ENCODE results near the gene TOX2.

Gene TOX2

GRCh38 chr20:44018942-44019637 is 104.4 kb downstream of the TOX2 start:
- DNase-seq (ENCODE audit: low read depth), result no peak

DNA sequence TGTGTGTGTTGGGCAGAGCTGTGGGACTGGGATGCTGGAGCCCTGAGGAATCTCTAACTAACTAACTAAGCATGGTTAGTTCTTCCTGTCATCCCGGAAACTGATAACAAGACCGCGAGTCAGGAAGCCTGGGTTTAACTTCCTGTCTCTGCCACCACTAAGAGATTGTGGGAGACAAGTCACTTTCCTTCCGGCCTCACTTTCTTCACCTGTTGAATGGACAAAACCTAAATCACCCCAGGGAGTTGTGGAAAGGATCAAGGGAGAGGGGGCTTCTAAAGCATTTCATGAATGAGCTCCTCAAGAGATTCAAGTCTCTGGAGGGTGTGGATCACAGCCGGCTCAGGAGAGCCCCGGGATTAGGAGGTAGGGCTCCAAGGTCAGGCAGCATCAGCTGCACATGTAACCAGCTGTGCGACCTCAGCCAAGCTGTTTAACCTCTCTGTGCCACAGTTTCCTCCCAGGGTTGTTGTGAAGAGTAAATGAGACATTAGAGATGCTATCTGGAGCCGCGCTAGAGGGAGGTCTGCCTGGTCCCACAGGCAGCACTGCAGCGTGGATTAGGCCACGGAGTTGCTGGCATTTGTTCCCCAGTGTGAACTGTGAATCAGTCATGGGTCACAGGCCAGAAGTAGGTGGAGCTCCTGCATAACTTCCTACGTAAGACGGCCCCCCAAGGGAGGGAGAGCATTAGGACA is 105.1 kb downstream of the TOX2 start:
- no peak for DNase-seq (ENCODE audit: low read depth)

GRCh38 chr20:44020406-44021148 is 105.9 kb downstream of the TOX2 start:
- DNase-seq (ENCODE audit: low read depth), result no peak

GRCh38 chr20:44021186-44021585 is 106.5 kb downstream of the TOX2 start:
- DNase-seq (ENCODE audit: low read depth), result no peak

DNA sequence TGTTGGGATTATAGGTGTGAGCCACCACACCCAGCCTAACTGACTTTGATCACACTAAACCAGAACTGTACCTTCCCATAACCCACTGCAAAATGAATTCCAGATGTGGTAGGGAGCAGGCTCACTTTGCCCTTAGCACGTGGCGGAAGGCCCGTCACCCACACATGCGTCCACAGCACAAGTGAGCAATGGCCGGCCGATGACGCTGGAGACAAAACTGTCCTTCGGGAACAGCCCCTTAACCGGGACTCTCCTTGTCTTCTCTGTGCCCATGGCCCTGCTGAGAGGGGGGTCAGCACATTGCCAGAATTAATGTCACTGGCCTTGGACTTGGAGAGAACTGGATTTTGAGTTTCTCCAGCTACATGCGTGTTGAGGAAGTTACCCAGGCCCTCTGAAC is 107.2 kb downstream of the TOX2 start:
- no peak for DNase-seq (ENCODE audit: low read depth)

DNA sequence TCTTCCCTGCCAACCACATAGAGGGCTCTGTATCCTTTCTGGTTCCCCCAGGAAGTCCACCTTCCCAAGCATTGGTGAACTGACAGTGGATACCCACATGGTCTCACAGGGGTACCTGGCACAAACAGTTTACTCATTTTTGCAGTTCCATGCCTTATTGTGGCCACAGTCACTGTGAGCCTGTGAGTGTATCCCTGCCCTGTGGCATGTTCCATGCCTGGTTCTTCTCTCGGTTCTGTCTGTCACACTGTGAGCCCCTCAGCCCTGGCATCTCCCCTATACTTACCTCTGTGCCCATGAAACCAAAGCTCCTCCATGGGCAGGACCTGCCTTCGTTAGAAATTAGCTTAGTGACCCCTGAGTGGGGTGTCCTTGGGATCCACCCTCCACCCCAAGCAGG is 107.8 kb downstream of the TOX2 start:
- DNase-seq (ENCODE audit: low read depth), result no peak

DNA sequence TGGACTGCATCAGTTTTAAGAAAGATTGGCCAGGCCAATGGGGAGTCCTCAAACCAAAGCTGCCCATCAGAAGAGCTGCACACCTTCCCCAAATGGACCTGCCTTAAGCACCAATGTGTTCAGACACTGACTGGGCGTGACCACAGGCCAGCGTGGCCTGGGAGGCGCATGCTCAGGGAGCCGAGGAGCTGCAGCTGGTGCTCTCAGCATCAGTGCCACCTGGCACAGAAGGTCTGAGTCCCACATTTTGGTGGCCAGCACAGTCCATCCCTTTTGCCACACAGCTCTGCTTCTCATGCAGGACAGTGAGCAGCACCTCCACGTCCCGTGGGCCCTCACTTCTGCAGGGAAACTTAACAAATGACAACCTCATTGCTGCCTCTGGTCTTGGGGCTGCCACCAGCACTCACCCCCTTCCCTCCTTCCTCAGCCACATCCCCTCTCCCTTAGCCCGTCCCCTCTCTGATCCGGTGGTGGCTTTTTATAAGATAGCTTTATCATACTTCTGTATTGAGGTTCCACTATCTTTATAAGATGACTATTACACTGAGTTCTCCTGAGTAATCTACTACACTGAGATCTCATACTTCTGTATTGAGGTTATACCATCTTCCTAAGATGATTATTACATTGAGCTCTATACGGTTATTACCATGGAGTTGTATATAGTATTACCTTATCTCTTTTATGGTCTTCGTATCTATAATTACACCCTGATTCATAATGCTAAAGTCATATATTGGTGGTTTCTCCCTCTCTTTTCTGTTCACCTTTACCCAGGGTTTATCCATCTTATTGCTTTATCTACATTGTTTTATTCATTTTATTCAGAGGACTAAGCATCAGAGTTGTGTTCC is 109.1 kb downstream of the TOX2 start:
- no peak for DNase-seq (ENCODE audit: low read depth)

- no peak for DNase-seq (ENCODE audit: low read depth)
These were observed 110.3 kb downstream of the TOX2 start for GRCh38 chr20:44024820-44025580.

DNA sequence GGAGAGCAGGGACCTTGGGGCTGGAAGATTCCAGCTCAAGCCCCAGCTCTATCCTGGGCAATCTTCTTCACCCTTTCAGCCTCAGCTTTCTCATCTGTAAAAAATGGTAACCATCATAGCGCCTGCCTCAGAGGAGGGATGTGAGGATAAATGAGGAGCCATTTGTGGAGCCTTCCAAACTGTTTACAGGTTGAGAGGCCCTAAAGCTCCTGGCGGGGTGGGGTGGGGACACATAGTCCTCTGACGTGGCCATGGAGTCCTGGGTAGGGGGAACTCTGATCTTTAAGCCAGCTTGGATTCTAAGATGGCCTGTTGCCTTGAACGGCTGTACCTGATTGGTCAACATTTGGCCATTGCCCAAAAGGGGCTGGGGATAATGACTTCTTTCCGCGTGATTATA is 111.1 kb downstream of the TOX2 start:
- no peak for DNase-seq (ENCODE audit: low read depth)

- peak; percentile 19 for DNase-seq (ENCODE audit: low read depth)
These were observed 112.1 kb downstream of the TOX2 start for GRCh38 chr20:44026647-44027342.

- DNase-seq (ENCODE audit: low read depth), result no peak
These were observed 112.8 kb downstream of the TOX2 start for GRCh38 chr20:44027343-44028002.

- no peak for DNase-seq (ENCODE audit: low read depth)
These were observed 113.5 kb downstream of the TOX2 start for GRCh38 chr20:44028003-44028730.

- DNase-seq (ENCODE audit: low read depth), result no peak
These were observed 114.5 kb downstream of the TOX2 start for GRCh38 chr20:44028868-44029847.

DNA sequence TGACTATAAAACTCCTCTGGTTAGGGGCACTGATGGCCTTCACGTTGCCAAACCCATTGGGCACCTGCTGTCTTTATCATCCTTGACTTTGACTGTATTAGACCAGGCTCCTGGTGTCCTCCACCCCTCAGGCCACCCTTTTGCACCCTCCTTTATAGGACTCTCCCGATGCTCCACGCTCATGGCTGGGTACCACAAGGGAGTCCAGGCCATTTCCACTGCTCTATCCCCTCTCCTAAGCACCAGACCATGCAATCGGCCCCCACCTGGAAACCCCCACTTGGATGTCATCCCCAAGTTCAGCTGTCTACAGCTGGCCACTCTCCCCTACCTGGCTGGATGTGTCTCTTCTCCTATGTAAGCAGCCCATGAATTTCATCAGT is 115.2 kb downstream of the TOX2 start:
- no peak for DNase-seq (ENCODE audit: low read depth)

- no peak for DNase-seq (ENCODE audit: low read depth)
These were observed 115.7 kb downstream of the TOX2 start for GRCh38 chr20:44030394-44030793.

- no peak for DNase-seq (ENCODE audit: low read depth)
These were observed 116.4 kb downstream of the TOX2 start for GRCh38 chr20:44031001-44031574.

DNA sequence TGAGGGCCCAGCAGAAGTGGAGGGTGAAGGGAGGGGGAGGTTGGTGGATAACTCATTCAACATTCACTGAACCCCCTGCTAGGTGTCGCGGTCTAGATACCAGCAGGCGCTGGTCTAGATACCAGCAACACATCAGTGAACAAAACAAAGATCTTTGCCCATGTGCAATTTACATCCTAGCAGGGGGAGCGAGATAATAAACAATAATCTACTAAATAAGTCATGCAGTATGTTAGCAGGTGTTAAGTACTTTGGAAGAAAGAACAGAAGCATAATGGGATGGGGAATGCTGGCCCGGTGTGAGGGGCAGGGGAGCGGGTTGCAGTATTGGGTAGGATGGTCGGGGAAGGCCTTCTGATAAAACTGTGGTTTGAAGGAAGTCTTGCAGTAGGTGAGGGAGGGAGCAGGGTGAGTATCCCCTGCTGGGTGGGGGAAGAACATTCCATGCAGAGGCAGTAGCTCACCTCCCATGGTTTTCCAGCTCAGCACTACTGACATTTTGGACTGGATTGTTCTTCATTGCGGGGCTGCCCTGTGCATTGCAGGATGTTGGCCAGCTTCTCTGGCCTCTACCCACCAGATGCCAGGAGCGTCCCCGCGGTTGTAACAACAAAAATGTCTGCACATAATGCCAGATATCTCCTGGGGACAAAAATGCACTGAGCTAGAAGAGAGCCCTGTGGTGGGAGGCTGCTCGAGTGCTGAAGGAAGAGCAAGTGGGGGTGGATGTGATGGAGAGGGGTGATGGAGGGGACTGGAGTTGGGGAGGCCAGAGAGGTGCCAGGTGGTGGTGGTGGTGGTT is 117.3 kb downstream of the TOX2 start:
- DNase-seq (ENCODE audit: low read depth), result no peak
